GM12872 (cell line): ENCODE results near the gene HS3ST2.

Experiments
- TF ChIP-seq, protein P1 (sequence below): IDR thresholded peaks from 3 replicates; pipeline ENCODE4 v1.5.1; 2011; ENCODE audit warnings: low read depth, mild to moderate bottlenecking, low read length, moderate library complexity; ENCODE audit not compliant: insufficient read depth

The HS3ST2 gene

DNA sequence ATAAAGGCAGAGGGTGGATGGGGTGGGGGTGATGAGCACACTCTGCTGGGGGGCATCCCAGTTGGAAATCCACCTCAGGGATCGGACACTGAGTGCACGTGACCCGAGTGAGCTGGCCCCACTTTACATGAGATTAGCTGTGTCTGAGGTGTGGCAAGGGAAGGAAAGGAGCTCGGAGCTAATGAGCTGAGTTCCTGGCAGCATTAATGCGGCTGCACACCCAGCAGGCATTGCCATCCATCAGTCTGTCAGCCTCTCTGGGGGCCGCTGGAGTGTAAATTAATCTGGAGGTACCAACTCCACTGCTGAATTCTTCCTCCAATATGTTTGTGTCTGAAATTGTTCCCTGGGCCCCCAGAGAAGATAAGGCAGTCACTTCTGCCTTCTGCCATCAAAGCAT lies 65.5 kb downstream of the HS3ST2 start:
- TF ChIP-seq, protein P1, sequence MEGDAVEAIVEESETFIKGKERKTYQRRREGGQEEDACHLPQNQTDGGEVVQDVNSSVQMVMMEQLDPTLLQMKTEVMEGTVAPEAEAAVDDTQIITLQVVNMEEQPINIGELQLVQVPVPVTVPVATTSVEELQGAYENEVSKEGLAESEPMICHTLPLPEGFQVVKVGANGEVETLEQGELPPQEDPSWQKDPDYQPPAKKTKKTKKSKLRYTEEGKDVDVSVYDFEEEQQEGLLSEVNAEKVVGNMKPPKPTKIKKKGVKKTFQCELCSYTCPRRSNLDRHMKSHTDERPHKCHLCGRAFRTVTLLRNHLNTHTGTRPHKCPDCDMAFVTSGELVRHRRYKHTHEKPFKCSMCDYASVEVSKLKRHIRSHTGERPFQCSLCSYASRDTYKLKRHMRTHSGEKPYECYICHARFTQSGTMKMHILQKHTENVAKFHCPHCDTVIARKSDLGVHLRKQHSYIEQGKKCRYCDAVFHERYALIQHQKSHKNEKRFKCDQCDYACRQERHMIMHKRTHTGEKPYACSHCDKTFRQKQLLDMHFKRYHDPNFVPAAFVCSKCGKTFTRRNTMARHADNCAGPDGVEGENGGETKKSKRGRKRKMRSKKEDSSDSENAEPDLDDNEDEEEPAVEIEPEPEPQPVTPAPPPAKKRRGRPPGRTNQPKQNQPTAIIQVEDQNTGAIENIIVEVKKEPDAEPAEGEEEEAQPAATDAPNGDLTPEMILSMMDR, result no peak

DNA sequence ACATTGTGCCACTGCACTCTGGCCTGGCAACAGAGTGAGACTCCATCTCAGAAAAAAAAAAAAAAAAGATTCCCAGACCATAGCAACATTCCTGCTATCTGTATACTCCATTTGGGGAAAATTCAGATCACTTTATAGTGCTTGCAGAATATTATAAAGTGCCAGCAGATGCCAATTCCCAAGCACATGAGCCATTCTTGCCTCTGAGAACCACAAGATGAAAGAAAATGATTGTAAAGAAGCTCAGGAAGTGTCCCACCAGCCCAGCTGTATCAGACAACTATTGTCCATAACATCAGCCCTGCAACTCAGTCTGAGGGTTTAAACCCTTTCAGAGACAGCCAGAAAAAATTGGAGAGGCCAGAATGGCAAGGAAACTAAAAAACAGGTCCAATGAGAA lies 69.0 kb downstream of the HS3ST2 start:
- TF ChIP-seq, protein P1, result no peak

DNA sequence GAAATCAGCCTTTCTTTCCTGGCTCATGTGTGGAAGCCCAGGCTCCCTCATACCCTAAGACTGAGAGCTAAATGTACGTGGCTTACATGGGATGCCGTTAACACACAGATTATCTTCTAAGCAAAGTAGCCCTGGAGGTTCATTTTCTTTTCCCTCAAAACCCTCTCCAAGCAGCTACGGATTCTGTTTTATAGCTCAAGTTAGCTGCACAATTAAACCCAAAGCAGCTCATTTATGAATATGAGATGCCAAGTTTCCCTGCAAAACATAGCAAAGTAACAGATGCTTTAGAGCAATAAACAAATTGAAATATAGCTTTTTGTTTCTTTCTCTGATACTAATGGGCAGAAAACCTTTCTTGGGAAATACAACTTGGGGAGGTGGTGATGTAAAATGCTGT lies 72.0 kb downstream of the HS3ST2 start:
- TF ChIP-seq, protein P1, result no peak

DNA sequence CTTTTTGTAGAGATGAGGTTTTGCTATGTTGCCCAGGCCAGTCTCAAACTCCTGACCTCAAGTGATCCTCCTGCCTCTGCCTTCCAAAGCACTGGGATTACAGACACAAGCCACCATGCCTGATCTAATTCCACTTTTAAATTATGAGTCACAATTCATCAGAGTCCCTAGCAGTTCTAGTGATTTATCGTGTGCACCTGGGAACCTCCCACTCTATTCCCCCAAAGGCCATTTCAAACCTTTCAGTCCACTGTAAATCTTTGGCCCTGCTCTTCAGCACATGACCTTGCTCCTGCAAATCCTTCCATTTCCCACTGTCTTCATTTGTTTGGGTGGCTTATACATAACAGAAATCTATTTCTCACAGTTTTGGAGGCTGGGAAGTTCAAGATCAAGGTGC lies 73.0 kb downstream of the HS3ST2 start:
- TF ChIP-seq, protein P1, result no peak

DNA sequence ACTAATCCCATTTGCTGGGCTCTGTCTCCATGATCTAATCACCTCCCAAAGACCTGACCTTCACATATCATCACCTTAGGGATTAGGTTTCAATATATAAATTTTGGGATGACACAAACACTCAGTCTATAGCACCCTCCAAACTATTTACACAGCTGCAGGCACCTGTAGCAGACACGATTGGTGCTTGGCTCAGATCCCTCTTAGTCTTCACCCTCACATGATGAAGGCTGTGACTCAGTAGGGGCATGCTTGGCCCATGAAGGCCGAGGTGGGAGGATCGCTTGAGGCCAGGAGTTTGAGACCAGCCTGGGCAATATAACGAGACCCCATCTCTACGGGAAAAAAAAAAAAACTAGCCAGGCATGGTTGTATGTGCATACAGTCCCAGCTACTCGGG lies 73.5 kb downstream of the HS3ST2 start:
- TF ChIP-seq, protein P1, result no peak

DNA sequence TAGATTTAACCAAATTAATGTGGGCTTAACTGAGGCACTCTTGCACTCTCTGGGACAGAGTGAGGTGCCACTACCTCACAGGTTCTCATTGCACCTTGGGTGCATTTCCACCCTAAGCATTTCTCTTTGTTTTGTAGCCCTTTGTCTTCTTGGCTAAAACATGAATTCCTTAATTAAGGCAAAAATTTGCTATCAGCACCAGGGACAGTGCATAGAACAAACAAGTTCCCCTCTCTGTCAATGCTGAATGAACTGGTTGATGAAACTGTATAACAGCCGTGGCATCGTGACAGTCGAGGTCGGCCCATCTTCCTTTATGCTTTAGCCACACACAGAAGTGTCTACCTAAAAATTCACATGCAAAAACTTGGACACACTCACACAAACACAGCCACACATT lies 74.8 kb downstream of the HS3ST2 start:
- TF ChIP-seq, protein P1, result no peak

DNA sequence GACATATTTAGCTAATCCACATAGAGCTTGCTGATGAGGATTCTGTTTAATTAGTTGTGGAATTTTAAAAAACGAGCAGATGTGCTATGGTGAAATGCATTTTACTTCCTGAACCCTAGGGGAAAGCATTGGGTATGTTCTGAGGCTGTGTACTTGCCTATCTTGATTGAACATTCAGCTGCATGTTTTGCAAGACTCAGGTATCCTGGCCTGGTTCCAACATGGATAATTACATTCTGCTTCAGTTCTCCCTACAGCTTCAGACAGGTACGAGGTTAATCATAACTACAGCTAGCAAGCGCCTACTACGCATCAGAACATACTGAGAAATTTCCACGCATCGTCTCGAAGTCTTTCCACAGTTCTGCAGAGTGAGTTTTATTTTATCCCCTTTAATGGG lies 77.0 kb downstream of the HS3ST2 start:
- TF ChIP-seq, protein P1, result no peak

DNA sequence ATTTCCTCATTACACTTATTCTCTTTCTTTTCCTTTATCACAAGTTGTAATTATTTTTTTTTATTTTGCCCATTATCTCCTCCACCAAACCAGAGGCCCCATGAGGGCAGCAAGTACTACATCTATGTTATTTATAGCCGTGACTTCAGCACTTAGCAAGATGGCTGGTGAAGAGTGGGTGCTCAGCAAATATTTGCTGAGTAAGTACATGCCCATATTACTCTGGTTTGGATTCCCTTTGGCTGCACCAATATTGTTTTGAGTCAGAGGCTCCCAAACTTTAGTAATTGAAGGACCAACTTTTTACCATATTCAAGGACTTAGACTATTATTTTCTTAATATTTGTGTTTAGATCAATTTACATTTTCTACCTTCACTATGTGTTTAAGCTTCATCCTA lies 83.2 kb downstream of the HS3ST2 start:
- TF ChIP-seq, protein P1, result no peak
